M059J (cell line): ENCODE data around the gene RAP2A. TPM values are rescaled to one million over a fixed set of nuclear protein-coding genes. Genes with fewer than 3 reads are reported as not detected.

Experiments used
- DNase-seq: peaks from one replicate; pipeline ENCODE4 v3.0.0-alpha.2; 2012; ENCODE audit warnings: low read depth
- total RNA-seq: library from RNA; depleted of rRNA; stranded (reverse); fragments of >200 nt; shearing (Covaris generic); gene quantifications from 2 replicates; pipeline ENCODE4 v1.2.3, GENCODE V29; 2014

RAP2A gene
- total RNA-seq, 1 experiment from 2014 or later: 20.7 TPM

DNA sequence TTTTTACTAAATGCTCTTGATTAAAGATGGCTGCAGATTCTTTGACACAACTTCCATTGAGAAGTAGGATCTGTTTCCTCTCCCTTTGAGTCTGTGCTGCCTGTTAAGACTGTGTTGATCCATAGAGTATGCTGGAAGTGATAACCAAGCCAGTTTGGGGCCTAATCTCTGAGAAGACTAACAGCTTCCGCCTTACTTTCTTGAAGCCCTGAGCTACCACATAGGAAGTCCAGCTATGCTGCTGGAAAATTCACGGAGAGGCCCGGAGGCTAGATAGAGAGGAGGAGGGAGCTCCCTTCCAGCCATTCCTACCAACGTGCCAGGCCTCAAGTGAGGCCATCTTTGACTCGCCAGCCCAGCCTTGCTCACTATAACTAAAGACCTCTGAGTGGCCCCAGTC is 12.5 kb downstream of the RAP2A start:
- no peak for DNase-seq

DNA sequence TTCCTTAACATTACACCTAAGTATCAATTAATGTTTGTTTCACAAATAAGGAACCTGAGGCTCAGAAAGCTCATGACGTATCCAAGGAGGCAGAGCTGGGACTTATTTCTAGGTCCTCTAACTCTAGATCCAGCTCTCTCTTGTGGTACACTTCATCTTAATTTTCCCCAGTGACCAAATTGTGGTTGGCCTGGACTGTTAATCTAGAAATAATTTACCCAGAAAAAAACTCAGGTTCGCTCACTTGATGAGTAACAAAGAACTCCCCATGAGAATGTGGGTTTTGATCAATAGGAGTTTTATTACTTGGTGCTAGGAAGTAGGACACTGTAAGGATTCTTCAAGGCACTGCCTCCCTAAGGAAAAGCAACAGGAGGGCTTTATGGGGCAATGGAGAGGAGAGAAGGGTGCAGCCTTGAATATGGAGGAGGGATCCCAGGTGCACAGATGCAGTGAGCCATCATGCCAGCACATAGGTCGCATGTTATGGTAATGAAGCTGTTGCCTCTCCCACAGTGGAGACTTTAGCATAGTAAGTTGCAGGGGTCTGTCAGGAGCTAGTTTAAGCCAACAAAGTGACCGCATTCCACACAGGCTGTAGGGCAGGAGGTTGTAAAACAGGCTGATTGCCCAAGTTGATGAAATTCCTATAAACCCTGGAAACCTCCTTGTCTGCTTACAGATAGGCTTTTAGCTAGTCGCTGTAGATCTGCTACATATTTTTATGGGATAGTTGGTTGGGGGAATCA is 14.7 kb downstream of the RAP2A start:
- no peak for DNase-seq

- no peak for DNase-seq
Measured at GRCh38 chr13:97454699-97455098, 20.7 kb downstream of the RAP2A start.

DNA sequence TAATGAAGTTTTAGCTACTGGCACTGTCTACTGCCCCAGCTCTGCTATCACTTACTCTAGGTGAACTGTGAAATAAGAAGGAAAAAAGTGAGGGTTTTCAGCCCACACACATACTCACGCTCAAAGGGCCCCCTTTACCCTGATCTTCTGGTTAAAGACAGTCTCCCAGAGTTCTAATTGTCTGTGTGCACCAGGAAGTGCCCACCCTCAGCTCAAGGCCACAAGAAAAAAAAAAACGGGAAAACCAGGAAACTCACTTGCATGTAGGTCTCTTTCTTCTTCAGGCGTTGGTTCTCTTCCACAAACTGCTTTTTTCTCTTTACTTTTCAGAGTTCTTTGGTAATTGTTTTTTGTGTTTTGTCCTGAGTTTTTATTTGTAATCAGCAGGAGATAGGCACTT is 22.1 kb downstream of the RAP2A start:
- DNase-seq: no peak

DNA sequence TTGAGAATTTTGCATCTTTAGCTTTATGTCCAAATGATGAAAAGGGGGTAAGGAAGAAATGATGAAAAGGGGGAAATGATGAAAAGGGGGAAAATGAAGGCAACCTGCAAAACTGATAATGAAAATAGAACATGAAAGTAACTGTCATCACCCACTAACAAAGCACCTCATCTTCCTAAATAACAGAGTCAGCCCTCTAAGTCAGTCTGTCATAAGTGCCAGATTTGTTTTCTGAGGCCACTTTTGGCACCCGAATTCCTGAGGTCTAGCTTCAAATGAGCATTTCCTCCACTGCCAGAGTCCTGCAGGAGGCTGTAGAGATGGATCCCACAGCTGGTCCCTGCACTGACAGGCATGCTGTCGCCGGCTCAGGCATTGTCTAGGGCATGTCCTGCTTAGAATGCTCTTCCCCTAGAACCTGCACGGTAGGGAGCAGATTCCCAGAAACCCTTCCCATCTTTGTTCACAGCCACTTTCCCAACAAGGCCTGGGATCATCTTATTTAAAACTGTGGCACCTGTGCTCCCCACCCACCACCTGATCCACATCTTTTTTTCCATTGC is 25.3 kb downstream of the RAP2A start:
- no peak for DNase-seq

GRCh38 chr13:97460004-97460775 is 26.2 kb downstream of the RAP2A start:
- no peak for DNase-seq

- no peak for DNase-seq
Measured at GRCh38 chr13:97460853-97461252, 26.9 kb downstream of the RAP2A start.

- no peak for DNase-seq
Measured at GRCh38 chr13:97464561-97464960, 30.6 kb downstream of the RAP2A start.

- DNase-seq: no peak
Measured at GRCh38 chr13:97466722-97467121, 32.8 kb downstream of the RAP2A start.

DNA sequence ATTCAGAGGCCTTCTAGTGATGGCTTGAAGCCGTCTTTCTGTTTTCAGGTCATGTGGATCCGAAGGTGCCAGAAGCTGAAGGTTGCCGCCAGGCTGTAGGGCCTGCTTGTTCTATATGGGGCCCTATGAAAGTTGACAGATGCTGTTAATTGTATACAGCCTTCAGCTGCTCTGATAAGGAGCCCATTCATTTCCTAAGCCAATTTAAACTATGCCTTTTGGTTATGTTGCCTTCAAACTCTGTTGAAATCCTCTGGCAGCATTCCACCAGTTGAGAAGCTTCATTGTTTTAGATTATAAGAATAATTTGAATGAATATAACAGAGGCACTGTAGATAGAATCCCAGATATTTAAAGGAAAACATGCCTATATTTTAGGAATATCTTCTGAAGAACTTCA is 34.4 kb downstream of the RAP2A start:
- DNase-seq: no peak

GRCh38 chr13:97471711-97472110 is 37.7 kb downstream of the RAP2A start:
- DNase-seq: no peak

GRCh38 chr13:97474349-97474980 is 40.5 kb downstream of the RAP2A start:
- DNase-seq: no peak

DNA sequence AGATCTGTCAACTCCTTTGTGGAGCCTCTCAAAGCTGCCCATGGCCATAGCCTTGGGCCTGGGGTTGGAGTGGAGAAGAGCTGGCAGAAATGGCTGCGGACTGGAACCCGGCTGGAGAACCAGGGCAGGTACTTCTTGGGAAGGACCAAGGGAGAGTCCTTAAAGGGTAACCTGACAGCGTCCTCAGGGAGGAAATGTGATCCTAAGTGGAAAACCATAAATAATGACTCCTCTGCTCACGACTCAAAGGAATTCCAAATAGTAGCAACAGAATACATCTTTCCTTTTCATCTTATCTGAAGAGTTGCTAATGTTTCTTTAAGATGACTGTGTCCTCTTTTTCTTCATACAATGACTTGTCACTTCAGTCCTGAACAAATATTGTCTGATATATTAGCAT is 41.0 kb downstream of the RAP2A start:
- no peak for DNase-seq

- DNase-seq: peak; percentile 6
Measured at GRCh38 chr13:97477844-97478243, 43.9 kb downstream of the RAP2A start.

DNA sequence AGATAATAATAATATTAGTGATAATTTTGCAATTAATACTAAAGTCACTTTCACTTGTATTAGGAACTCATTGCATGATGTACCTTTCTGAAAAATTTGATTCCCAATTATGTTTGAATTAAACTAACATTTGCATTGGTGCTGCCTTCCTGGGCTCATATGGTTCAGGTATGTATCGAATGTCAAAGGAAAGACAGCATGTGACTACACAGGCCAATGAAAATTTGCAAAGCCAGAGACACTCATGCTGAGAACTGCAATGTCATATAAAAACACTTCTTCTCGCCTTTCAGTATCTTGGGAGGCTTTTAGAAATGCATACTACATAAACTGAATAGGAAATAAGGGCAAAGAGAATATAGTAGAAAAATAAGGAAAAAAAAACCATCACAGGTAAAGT is 44.3 kb downstream of the RAP2A start:
- no peak for DNase-seq

DNA sequence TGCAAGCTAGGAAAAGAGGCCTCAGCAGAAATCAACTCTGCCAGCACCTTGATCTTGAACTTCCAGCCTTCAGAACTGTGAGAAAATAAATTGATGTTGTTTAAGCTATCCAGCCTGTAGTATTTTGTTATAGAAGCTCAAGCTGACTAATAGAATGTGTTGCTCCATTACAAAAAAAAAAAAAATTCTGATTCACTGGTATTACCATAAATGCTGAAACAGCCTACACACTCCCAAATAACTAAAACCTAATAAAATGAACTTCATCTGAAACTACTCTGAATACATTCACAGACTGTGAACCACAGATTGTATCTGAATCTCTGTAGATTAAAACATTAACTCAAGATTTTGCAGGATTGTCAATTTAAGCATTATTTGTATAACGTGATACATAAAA is 49.5 kb downstream of the RAP2A start:
- no peak for DNase-seq

GRCh38 chr13:97484301-97484700 is 50.3 kb downstream of the RAP2A start:
- no peak for DNase-seq

- no peak for DNase-seq
Measured at GRCh38 chr13:97485320-97485719, 51.4 kb downstream of the RAP2A start.

GRCh38 chr13:97490702-97491307 is 56.8 kb downstream of the RAP2A start:
- DNase-seq: no peak

- peak; percentile 7 for DNase-seq
Measured at GRCh38 chr13:97491452-97491851, 57.5 kb downstream of the RAP2A start.

GRCh38 chr13:97492257-97492656 is 58.3 kb downstream of the RAP2A start:
- DNase-seq: no peak
